OCI-LY3 (cell line): ENCODE results near the gene TSPAN1.

Source experiments
- CTCF ChIP-seq: fragments of 200-600, 300-600 bp; sonication (generic); IDR thresholded peaks from 2 replicates; pipeline ENCODE4 v1.5.1; 2014; ENCODE audit warnings: antibody characterized with exemption, low read length, low read depth
- EZH2phosphoT487 ChIP-seq: fragments of 200-600 bp; shearing (Covaris generic); IDR thresholded peaks from 2 replicates; pipeline ENCODE4 v1.6.1; 2018; ENCODE audit warnings: antibody characterized with exemption, mixed run types, low read depth

GRCh38 chr1:46211051-46211450 lies 36.2 kb downstream of the TSPAN1 start:
- TF ChIP-seq CTCF (no peak), EZH2phosphoT487 (no peak)
